Mucosa of stomach (tissue), 1 donor: Measurements from ENCODE around the gene DCLK1.

Source experiments
- H3K27me3 ChIP-seq: one replicate; pipeline ENCODE4 v1.7.0; 2013; ENCODE audit warnings: mild to moderate bottlenecking, low read length; ENCODE audit not compliant: control insufficient read depth, insufficient read depth
- H3K36me3 ChIP-seq: one replicate; pipeline ENCODE4 v1.7.0; 2013; ENCODE audit warnings: low read length; ENCODE audit not compliant: control insufficient read depth, insufficient read depth
- H3K4me1 ChIP-seq: one replicate; pipeline ENCODE4 v1.7.0; 2013; ENCODE audit warnings: mild to moderate bottlenecking, low read length; ENCODE audit not compliant: control insufficient read depth, insufficient read depth
- H3K4me3 ChIP-seq: one replicate; pipeline ENCODE4 v1.7.0; 2013; ENCODE audit warnings: low read length
- H3K9ac ChIP-seq: one replicate; pipeline ENCODE4 v1.7.0; 2013; ENCODE audit warnings: mild to moderate bottlenecking, low read length, moderate library complexity
- H3K9me3 ChIP-seq: one replicate; pipeline ENCODE4 v1.7.0; 2013; ENCODE audit warnings: mild to moderate bottlenecking, low read length, moderate library complexity; ENCODE audit not compliant: control insufficient read depth
- donor health status: Pancreatic carcinoma.

The DCLK1 gene

DNA sequence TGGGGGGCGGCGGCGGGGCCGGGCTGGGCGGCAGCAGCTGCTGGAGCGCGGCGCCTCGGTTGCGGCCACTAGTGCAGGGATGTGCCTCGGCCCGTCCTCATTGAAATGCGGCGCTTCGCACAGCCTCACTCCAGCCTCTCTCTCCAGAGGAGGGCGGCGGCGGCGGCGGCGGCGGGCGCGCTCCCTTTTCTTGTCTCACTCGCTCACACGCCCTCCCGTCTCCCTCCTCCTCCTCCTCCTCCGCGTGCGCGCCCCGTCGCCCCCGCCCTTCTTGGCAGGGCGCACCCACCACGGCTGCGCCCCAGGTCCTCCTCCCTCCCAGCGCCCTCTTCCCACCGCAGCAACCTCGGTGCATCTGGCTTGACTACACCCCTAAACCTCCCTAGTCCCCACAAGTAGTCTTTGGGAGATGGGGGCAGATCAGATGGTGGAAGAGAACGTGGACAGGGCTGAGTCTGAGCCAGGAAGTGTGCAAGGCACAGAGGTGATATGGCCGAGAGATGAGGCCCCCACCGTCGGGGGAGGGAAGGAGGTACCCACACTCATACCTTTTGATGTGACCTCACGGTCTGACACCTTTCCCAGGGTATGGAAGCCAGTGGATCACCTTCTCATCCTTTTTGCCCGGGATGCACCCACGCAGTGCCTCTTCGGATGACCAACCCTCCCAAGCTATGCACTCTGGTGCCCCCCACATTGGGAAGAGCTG lies at the start of gene DCLK1:
Gene DCLK1, minus strand, starts transcription at position 161 of the 709 bp plus-strand sequence.
- peaks cover 16% of the 10 kb centered on the region for H3K27me3 ChIP-seq
- no peaks in the 10 kb centered on the region for H3K4me1 ChIP-seq
- H3K9ac ChIP-seq: no peak within 1 kb of the TSS
- no peaks in the 10 kb centered on the region for H3K36me3 ChIP-seq
- no peak within 1 kb of the TSS for H3K4me3 ChIP-seq
- H3K9me3 ChIP-seq: no peaks in the 10 kb centered on the region

GRCh38 chr13:36175621-36176020 lies 44.4 kb upstream of the DCLK1 start:
- Histone ChIP-seq H3K27me3 (no peaks in the 10 kb centered on the region), H3K4me1 (no peaks in the 10 kb centered on the region), H3K9ac (no peak overlapping the region), H3K9me3 (no peaks in the 10 kb centered on the region), H3K36me3 (no peaks in the 10 kb centered on the region), H3K4me3 (no peak overlapping the region)

- H3K27me3 ChIP-seq: no peaks in the 10 kb centered on the region
- H3K36me3 ChIP-seq: no peaks in the 10 kb centered on the region
- no peaks in the 10 kb centered on the region for H3K9me3 ChIP-seq
- H3K9ac ChIP-seq: no peak overlapping the region
- no peak overlapping the region for H3K4me3 ChIP-seq
- no peaks in the 10 kb centered on the region for H3K4me1 ChIP-seq
These were observed 43.7 kb upstream of the DCLK1 start for GRCh38 chr13:36174923-36175322.

DNA sequence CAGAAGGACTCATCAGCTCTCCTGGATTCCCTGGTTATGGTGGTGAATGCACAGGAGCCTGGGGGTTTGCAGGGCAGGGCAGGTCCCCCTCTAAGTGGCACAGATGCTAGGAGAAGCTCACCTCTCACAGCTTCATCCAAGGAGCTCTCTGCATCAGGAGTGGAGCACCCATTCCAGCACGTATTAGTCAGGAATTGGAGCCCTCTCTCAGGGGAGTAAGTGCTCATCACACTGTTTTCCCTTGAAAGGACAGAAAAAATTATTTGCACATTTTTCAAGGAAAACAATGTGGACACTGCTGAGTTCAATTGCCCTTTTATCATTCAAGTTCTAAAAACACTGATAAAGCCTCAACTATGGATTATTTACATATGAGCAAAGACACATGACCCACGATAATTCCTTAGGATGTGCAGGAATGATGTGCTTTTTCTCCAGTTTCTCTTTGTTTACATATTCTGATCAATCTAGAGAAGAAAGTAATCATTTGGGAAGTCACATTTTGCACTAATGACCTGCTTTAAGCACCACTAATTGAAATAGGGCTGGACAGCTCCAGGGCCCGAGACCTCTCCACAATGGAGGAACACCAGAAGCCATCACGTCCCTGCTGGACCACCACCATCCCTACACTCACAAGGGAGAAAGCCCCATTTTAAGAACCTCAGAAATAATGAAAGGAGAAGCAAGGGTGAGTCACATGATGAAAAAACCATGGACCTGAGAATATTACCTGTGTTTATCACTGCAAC lies 42.6 kb upstream of the DCLK1 start:
- H3K9ac ChIP-seq: no peak overlapping the region
- H3K4me3 ChIP-seq: no peak overlapping the region
- no peaks in the 10 kb centered on the region for H3K4me1 ChIP-seq
- no peaks in the 10 kb centered on the region for H3K36me3 ChIP-seq
- H3K9me3 ChIP-seq: no peaks in the 10 kb centered on the region
- H3K27me3 ChIP-seq: no peaks in the 10 kb centered on the region

GRCh38 chr13:36166046-36166445 lies 34.9 kb upstream of the DCLK1 start:
- H3K9me3 ChIP-seq: no peaks in the 10 kb centered on the region
- H3K4me3 ChIP-seq: no peak overlapping the region
- no peaks in the 10 kb centered on the region for H3K27me3 ChIP-seq
- H3K36me3 ChIP-seq: no peaks in the 10 kb centered on the region
- H3K4me1 ChIP-seq: no peaks in the 10 kb centered on the region
- H3K9ac ChIP-seq: no peak overlapping the region

DNA sequence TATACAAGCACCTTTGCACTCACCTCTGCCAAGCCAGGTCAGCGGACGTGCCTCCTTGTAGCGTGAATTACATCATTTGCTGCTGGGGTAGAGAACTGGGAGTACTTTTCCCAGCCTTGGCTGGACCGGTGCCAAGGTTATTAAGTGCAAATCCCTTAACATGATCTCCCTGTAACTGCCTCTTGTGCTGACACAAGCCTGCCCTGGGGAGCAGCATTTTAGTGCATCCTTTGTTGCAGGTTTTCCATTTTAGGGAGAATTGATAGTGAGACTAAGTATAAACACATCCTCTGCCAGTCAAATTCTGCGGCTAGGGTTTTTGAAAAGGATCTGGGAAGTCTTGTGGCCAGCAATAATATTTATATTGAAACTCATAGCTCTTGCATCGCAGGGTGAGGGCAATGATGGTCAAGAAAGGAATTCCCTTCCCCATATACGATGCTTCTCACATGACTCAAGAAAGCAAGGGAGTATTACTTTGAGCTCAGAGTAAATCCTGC lies 32.7 kb upstream of the DCLK1 start:
- Histone ChIP-seq H3K9me3 (no peaks in the 10 kb centered on the region), H3K36me3 (no peaks in the 10 kb centered on the region)

DNA sequence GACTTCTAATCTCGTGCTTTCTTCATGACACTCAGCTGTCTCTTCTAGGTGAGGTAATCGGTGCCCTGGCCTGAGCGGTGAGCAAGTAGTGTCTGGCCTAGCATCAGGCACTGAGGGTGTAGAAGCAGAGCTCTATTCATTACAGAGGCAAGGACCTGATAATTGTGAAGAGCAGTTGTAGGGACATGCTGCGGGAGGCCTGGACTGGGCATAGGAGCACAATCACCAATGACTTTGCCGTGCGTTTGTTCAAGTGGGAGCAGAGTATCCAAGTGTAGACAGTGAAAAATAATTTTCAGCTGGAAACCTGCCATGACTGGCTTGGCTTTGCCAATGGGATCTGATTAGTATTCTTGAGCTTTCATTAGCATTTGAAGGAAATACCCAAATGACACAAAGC lies 32.1 kb upstream of the DCLK1 start:
- Histone ChIP-seq H3K36me3 (no peaks in the 10 kb centered on the region), H3K27me3 (no peaks in the 10 kb centered on the region), H3K9ac (no peak overlapping the region), H3K4me1 (no peaks in the 10 kb centered on the region), H3K4me3 (no peak overlapping the region), H3K9me3 (no peaks in the 10 kb centered on the region)

More for the DNA sequence above, 32.7 kb upstream of the DCLK1 start:
- H3K27me3 ChIP-seq: no peaks in the 10 kb centered on the region
- H3K4me3 ChIP-seq: no peak overlapping the region
- H3K9ac ChIP-seq: no peak overlapping the region
- H3K4me1 ChIP-seq: no peaks in the 10 kb centered on the region

DNA sequence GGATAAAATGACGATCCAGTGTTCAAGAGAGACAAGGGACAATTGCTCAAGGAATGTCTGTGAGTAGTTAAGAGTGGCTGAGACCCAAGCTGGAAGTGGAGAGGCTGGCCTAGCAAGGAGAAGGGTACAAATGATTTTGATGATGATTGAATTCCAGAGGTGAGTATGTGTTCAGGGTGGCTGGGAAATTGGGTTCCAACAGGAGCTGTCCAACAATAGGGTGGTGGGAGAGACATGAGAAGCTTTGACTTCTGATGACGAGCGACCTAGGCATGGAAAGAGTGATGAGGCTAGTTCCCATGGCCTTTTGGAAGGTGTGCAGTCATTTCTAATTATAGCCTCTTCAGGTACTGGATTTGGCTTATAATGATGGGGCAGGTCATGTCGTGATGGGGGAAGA lies 29.1 kb upstream of the DCLK1 start:
- H3K9ac ChIP-seq: no peak overlapping the region
- no peaks in the 10 kb centered on the region for H3K27me3 ChIP-seq
- no peaks in the 10 kb centered on the region for H3K4me1 ChIP-seq
- H3K4me3 ChIP-seq: no peak overlapping the region
- H3K9me3 ChIP-seq: no peaks in the 10 kb centered on the region
- H3K36me3 ChIP-seq: no peaks in the 10 kb centered on the region

GRCh38 chr13:36158611-36159010 lies 27.4 kb upstream of the DCLK1 start:
- Histone ChIP-seq H3K36me3 (no peaks in the 10 kb centered on the region), H3K9me3 (no peaks in the 10 kb centered on the region), H3K9ac (no peak overlapping the region), H3K27me3 (peaks cover 3% of the 10 kb centered on the region), H3K4me3 (no peak overlapping the region), H3K4me1 (no peaks in the 10 kb centered on the region)

DNA sequence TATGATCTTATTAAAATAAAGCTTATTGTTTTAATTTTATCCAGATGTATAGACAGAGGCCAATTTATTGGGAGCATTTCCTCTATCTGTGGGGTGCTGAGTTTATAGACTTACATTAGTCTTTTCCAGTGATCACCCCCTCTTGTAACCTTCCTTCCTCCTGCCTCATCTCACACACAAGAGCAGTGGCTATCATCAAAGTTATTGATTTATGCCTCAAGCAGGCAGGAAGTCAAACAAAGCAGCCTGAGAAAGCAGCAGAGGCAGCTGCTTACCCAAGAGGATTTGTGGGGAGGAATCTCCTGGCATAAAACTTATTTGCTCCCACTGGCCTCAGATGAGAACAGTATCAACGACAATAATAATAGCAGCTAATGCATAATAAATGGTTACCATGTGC lies 26.3 kb upstream of the DCLK1 start:
- Histone ChIP-seq H3K4me3 (no peak overlapping the region), H3K36me3 (no peaks in the 10 kb centered on the region), H3K9ac (no peak overlapping the region), H3K9me3 (no peaks in the 10 kb centered on the region), H3K27me3 (peaks cover 3% of the 10 kb centered on the region), H3K4me1 (no peaks in the 10 kb centered on the region)

GRCh38 chr13:36154567-36155291 lies 23.5 kb upstream of the DCLK1 start:
- Histone ChIP-seq H3K4me3 (no peak overlapping the region), H3K36me3 (no peaks in the 10 kb centered on the region), H3K9ac (no peak overlapping the region), H3K4me1 (no peaks in the 10 kb centered on the region), H3K9me3 (no peaks in the 10 kb centered on the region), H3K27me3 (peaks cover 3% of the 10 kb centered on the region)

GRCh38 chr13:36151591-36151990 lies 20.4 kb upstream of the DCLK1 start:
- Histone ChIP-seq H3K4me1 (no peaks in the 10 kb centered on the region), H3K9me3 (no peaks in the 10 kb centered on the region), H3K27me3 (peaks cover 3% of the 10 kb centered on the region), H3K9ac (no peak overlapping the region), H3K4me3 (no peak overlapping the region), H3K36me3 (no peaks in the 10 kb centered on the region)
